AG04449 (cell line): Measurements from ENCODE around the gene SYT1.

ENCODE experiments used
- CTCF ChIA-PET: fragments of 350-600 bp; formaldehyde crosslinking; extraction: SDS; loops from one replicate; lab custom pipeline; 2021; ENCODE audit warnings: antibody characterized with exemption; lab: Yijun Ruan, JAX
- POLR2A ChIA-PET: fragments of 400-600, 350-600 bp; formaldehyde crosslinking; extraction: SDS; loops from one replicate; lab custom pipeline; 2020; ENCODE audit warnings: antibody characterized with exemption, inconsistent platforms; lab: Yijun Ruan, JAX
- DNase-seq: peaks from one replicate; pipeline ENCODE4 v3.0.0-alpha.2; 2010; ENCODE audit warnings: low read depth, low spot score
- H3K4me3 ChIP-seq: 2 replicates; pipeline ENCODE4 v1.5.1; 2011; ENCODE audit warnings: low read depth, mild to moderate bottlenecking, control low read depth, low read length
- TF ChIP-seq, protein P1 (sequence below): IDR thresholded peaks from one replicate; pipeline ENCODE4 v1.5.1; 2011; ENCODE audit warnings: mild to moderate bottlenecking, moderate library complexity, low read length, control low read depth, inconsistent platforms; ENCODE audit not compliant: insufficient read depth; ENCODE audit errors: missing control alignments

SYT1 gene

DNA sequence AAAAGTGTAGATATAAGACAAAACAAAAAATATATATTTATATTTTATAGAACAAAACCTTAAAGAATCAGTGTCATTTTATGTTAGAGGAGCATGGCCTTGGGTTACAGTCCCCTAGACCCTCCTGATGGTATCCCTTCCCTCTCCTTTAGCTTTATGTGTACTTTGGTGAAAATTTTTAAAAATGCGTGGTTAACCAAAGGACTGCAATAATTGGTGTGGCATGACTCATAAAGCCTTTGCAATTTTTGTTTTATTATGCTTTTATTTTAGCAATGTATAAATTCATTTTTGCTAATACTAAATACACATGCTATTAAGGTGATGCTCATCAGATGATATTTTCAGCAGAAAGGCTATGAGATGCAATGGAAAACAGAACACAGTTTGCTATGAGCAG lies 264.4 kb downstream of the SYT1 start:
- CTCF ChIA-PET = no interaction called here

DNA sequence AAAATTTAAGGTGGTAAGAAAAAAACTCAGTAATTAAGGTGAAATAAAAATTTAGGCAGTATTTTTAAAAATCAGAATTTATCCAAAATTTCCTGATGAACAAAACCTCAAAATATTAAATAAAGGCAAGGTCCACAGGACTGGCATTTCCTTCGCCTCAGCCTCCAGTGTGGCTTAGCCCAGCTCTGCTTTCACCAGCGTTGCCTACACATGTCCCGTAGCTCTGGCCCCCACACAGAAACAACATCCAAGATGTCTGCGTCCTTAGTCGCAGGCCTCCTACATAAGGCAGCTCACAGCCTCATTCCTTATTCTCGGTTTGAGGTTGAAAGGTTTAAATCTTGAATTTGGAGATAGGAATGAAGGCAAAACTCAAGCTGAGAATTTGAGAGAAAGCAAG lies 274.3 kb downstream of the SYT1 start:
- no peak overlapping the region for H3K4me3 ChIP-seq
- ChIA-PET POLR2A (no interaction called here), CTCF (no interaction called here)
- TF ChIP-seq, protein P1, sequence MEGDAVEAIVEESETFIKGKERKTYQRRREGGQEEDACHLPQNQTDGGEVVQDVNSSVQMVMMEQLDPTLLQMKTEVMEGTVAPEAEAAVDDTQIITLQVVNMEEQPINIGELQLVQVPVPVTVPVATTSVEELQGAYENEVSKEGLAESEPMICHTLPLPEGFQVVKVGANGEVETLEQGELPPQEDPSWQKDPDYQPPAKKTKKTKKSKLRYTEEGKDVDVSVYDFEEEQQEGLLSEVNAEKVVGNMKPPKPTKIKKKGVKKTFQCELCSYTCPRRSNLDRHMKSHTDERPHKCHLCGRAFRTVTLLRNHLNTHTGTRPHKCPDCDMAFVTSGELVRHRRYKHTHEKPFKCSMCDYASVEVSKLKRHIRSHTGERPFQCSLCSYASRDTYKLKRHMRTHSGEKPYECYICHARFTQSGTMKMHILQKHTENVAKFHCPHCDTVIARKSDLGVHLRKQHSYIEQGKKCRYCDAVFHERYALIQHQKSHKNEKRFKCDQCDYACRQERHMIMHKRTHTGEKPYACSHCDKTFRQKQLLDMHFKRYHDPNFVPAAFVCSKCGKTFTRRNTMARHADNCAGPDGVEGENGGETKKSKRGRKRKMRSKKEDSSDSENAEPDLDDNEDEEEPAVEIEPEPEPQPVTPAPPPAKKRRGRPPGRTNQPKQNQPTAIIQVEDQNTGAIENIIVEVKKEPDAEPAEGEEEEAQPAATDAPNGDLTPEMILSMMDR = no peak
- DNase-seq = no peak

More for the DNA sequence above, 264.4 kb downstream of the SYT1 start:
- H3K4me3 ChIP-seq = no peak overlapping the region
- DNase-seq = no peak
- POLR2A ChIA-PET = no interaction called here
- TF ChIP-seq, protein P1 = no peak

DNA sequence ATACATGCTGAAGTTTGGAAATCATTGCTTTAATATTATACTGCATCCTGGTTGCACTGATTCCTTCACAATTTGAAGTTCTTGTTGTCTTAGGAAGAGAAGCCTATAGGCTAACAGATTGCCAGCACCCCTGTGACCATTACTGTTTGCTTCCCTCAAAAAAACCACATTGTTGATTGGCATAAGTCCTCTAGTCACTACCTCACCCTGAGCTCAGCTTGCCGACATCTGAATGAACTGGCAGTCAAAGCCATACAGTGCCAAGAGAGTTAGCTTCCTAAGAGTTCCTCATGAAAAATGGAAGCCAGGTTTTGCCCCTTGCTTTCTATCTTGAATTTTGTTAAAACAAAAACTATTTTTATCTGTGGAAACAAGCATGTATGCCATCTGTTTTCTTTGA lies 276.1 kb downstream of the SYT1 start:
- no peak overlapping the region for H3K4me3 ChIP-seq
- TF ChIP-seq, protein P1 = no peak
- CTCF ChIA-PET = no interaction called here
- DNase-seq = no peak
- POLR2A ChIA-PET = no interaction called here

DNA sequence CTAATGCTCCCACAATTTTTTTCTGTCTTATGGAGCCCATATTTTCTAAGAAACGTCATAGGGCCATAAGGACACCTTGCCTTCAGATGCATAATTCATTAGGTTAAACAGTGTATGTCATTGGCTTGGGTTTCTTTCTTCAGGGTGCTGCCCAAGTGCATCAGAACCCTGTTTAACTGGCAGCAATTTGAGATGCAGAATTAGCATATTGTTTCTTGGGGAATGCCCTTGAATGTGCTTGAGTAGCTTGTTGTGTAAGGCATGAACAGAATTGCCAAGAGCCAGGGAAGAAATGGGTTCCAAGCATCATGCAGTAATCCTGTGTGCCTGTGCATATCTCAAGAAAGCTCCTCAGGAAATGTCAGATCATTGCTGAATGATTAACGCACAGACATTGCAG lies 277.2 kb downstream of the SYT1 start:
- TF ChIP-seq, protein P1 = no peak
- ChIA-PET CTCF (no interaction called here), POLR2A (no interaction called here)
- H3K4me3 ChIP-seq = no peak overlapping the region
- DNase-seq = no peak

DNA sequence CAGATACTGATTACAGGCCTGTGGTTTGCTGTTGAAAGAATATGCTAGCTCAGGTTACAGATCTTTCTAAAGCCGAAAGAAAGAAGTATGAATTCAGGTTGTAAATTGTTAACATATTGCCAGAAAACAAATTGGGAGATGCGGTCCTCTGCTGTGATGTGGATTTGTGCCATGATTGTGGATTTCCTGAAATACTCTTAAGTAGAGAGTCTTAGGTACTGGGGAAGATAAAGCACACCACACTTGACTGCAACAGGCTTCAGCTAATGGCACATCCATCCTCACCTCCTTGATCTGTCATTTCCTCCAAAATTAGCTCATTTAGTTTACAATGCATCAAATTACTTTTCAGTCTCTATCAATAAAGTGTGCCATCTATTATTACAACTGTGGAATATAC lies 279.2 kb downstream of the SYT1 start:
- TF ChIP-seq, protein P1 = no peak
- CTCF ChIA-PET = interaction anchor here (1.2 kb wide), 1 partner anchor 31 kb away, joined by 4 read pairs; no protein-coding TSS in a partner anchor
- H3K4me3 ChIP-seq = no peak overlapping the region
- no peak for DNase-seq
- POLR2A ChIA-PET = no interaction called here

DNA sequence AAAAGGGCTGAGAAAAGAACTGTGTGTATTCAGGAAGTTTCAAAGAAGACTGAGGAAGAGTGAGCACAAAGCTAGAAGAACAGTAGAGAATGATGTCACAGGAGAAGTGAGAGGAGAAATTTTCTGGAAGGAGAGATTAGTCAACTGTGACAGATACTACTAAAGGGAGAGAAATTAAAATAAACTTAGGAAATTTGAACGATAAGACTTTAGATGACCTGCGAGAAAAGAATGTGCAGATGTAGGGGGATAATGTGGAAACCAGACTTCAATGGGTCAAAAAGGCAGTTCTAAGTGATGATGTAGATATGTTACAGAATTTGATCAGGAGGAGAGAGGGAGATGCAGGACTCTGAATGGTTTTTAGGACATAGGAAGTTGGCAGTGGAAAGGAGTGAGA lies 287.4 kb downstream of the SYT1 start:
- TF ChIP-seq, protein P1 = no peak
- ChIA-PET POLR2A (no interaction called here), CTCF (no interaction called here)
- H3K4me3 ChIP-seq = no peak overlapping the region
- no peak for DNase-seq
